Measurements from ENCODE around the gene GAB2.

GRCh38 chr11:78190374-78190773 lies 227.2 kb downstream of the GAB2 start:
- TF ChIP-seq, protein P1, sequence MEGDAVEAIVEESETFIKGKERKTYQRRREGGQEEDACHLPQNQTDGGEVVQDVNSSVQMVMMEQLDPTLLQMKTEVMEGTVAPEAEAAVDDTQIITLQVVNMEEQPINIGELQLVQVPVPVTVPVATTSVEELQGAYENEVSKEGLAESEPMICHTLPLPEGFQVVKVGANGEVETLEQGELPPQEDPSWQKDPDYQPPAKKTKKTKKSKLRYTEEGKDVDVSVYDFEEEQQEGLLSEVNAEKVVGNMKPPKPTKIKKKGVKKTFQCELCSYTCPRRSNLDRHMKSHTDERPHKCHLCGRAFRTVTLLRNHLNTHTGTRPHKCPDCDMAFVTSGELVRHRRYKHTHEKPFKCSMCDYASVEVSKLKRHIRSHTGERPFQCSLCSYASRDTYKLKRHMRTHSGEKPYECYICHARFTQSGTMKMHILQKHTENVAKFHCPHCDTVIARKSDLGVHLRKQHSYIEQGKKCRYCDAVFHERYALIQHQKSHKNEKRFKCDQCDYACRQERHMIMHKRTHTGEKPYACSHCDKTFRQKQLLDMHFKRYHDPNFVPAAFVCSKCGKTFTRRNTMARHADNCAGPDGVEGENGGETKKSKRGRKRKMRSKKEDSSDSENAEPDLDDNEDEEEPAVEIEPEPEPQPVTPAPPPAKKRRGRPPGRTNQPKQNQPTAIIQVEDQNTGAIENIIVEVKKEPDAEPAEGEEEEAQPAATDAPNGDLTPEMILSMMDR (conservative IDR thresholded peaks at IDR 0.05; ENCODE audit: low read length), result no peak
- TF ChIP-seq EZH2phosphoT487 (IDR thresholded peaks at IDR 0.05; ENCODE audit: borderline replicate concordance, low read depth, low read length), result no peak
